HL-60 (cell line): ENCODE data around the gene MRGPRX2.

Experiments
- CTCF ChIP-seq: IDR thresholded peaks from one replicate; pipeline ENCODE4 v1.5.1; 2011; ENCODE audit warnings: low read length, control low read depth, inconsistent platforms; ENCODE audit not compliant: insufficient read depth
- GABPA ChIP-seq: IDR thresholded peaks from 2 replicates; pipeline ENCODE4 v1.6.1; 2012; ENCODE audit warnings: low read depth
- POLR2AphosphoS5 ChIP-seq: IDR thresholded peaks from 2 replicates; pipeline ENCODE4 v1.6.1; 2012; ENCODE audit warnings: low read depth
- REST ChIP-seq: IDR thresholded peaks from 2 replicates; pipeline ENCODE4 v1.6.1; 2012; ENCODE audit warnings: low read depth; ENCODE audit not compliant: insufficient replicate concordance

- TF ChIP-seq CTCF (no peak), POLR2AphosphoS5 (no peak), GABPA (no peak), REST (no peak)
Observed at GRCh38 chr11:19050281-19050680, 10.2 kb downstream of the MRGPRX2 start.
